SJSA1 (cell line): Measurements from ENCODE around the gene GZMH. TPM values are rescaled to one million over a fixed set of nuclear protein-coding genes. Genes with fewer than 3 reads are reported as not detected.

Experiments
- DNase-seq, 2 experiments: peaks; one replicate each; pipeline ENCODE4 v3.0.0-alpha.2; 2015 to 2020; ENCODE audit warnings: low spot score in 2 of 2, low read depth in 1 of 2
- H3K27ac ChIP-seq: fragments of 250-450 bp; sonication (Bioruptor Pico); 2 replicates; pipeline ENCODE4 v1.5.1; 2020; ENCODE audit warnings: mild to moderate bottlenecking, moderate library complexity
- H3K27me3 ChIP-seq: fragments of 250-450 bp; sonication (Bioruptor Pico); replicated peaks from 2 replicates; pipeline ENCODE4 v1.5.1; 2020; ENCODE audit warnings: mild to moderate bottlenecking, moderate library complexity
- H3K36me3 ChIP-seq: fragments of 250-450 bp; sonication (Bioruptor Pico); 2 replicates; pipeline ENCODE4 v1.5.1; 2020; ENCODE audit warnings: mild to moderate bottlenecking
- H3K4me1 ChIP-seq: fragments of 250-450 bp; sonication (Bioruptor Pico); replicated peaks from 2 replicates; pipeline ENCODE4 v1.6.1; 2021; ENCODE audit warnings: mild to moderate bottlenecking
- H3K4me3 ChIP-seq: fragments of 250-450 bp; sonication (Bioruptor Pico); 2 replicates; pipeline ENCODE4 v1.5.1; 2020; ENCODE audit warnings: mild to moderate bottlenecking
- H3K9me3 ChIP-seq: fragments of 250-450 bp; sonication (Bioruptor Pico); replicated peaks from 2 replicates; pipeline ENCODE4 v1.5.1; 2020; ENCODE audit warnings: mild to moderate bottlenecking
- total RNA-seq: library from RNA; depleted of rRNA; stranded (reverse); fragments of >200 nt; shearing (Covaris generic); gene quantifications from 2 replicates; pipeline ENCODE4 v1.2.3, GENCODE V29; 2014; rRNA removed

Gene GZMH
- total RNA-seq, 1 experiment from 2014 or later: not detected

GRCh38 chr14:24574206-24574774 lies 35.2 kb downstream of the GZMH start:
- H3K27me3 ChIP-seq: no peaks in the 10 kb centered on the region
- H3K27ac ChIP-seq: no peak overlapping the region
- H3K36me3 ChIP-seq: no peaks in the 10 kb centered on the region
- no peaks in the 10 kb centered on the region for H3K9me3 ChIP-seq
- DNase-seq: no peak
- no peak overlapping the region for H3K4me3 ChIP-seq
- no peaks in the 10 kb centered on the region for H3K4me1 ChIP-seq

- Histone ChIP-seq H3K9me3 (no peaks in the 10 kb centered on the region), H3K36me3 (no peaks in the 10 kb centered on the region), H3K27ac (no peak overlapping the region), H3K4me1 (no peaks in the 10 kb centered on the region), H3K4me3 (no peak overlapping the region), H3K27me3 (no peaks in the 10 kb centered on the region)
- no peak for DNase-seq
Observed at GRCh38 chr14:24566318-24566717, 43.2 kb downstream of the GZMH start.

GRCh38 chr14:24565766-24566165 lies 43.7 kb downstream of the GZMH start:
- no peaks in the 10 kb centered on the region for H3K27me3 ChIP-seq
- DNase-seq: no peak
- H3K4me1 ChIP-seq: no peaks in the 10 kb centered on the region
- no peak overlapping the region for H3K4me3 ChIP-seq
- H3K9me3 ChIP-seq: no peaks in the 10 kb centered on the region
- no peak overlapping the region for H3K27ac ChIP-seq
- H3K36me3 ChIP-seq: no peaks in the 10 kb centered on the region

GRCh38 chr14:24563505-24563904 lies 46.0 kb downstream of the GZMH start:
- Histone ChIP-seq H3K27me3 (no peaks in the 10 kb centered on the region), H3K27ac (no peak overlapping the region), H3K4me1 (peaks cover 7% of the 10 kb centered on the region; the same call in 1 of the 2 replicates), H3K4me3 (no peak overlapping the region), H3K36me3 (no peaks in the 10 kb centered on the region), H3K9me3 (no peaks in the 10 kb centered on the region)
- no peak for DNase-seq

GRCh38 chr14:24556756-24557155 lies 52.7 kb downstream of the GZMH start:
- no peaks in the 10 kb centered on the region for H3K36me3 ChIP-seq
- H3K4me3 ChIP-seq: no peak overlapping the region
- no peaks in the 10 kb centered on the region for H3K9me3 ChIP-seq
- no peaks in the 10 kb centered on the region for H3K27me3 ChIP-seq
- peak; percentile 53 to 79 for DNase-seq
- peak overlapping the region; percentile 6 for H3K27ac ChIP-seq
- H3K4me1 ChIP-seq: peaks cover 17% of the 10 kb centered on the region; the same call in 1 of the 2 replicates

Other genes starting within 250 kb of the GZMH start
- gene NFATC4, start 241.5 kb downstream of the GZMH start, total RNA-seq: 14.6 and 23.6 TPM in 2 replicates
- 0.87 and 1.2 TPM in 2 replicates for gene NYNRIN, start 210.7 kb downstream of the GZMH start, total RNA-seq
- 0.84 and 3.1 TPM in 2 replicates for gene CBLN3, start 180.0 kb downstream of the GZMH start, total RNA-seq
- 12.5 and 25.1 TPM in 2 replicates for gene KHNYN, start 179.7 kb downstream of the GZMH start, total RNA-seq
- 7.9 and 8.2 TPM in 2 replicates for gene SDR39U1, start 166.9 kb downstream of the GZMH start, total RNA-seq
- not detected in 2 replicates for gene CMA1, start 101.4 kb downstream of the GZMH start, total RNA-seq
- not detected in 2 replicates for gene CTSG, start 33.4 kb downstream of the GZMH start, total RNA-seq
- gene GZMB, start 24.5 kb upstream of the GZMH start, total RNA-seq: 0.26 TPM in 1 of 2 replicates, not detected in the other